ENCODE results near the gene RNLS. TPM values are rescaled to one million over a fixed set of nuclear protein-coding genes. Genes with fewer than 3 reads are reported as not detected.

Gene RNLS
- total and polyA plus RNA-seq, 2 of the 8 experiments (the other 6 are each of a cell fraction or from before 2014, with no cell fraction given), result 7.5 to 12.7 TPM

- CTCF ChIA-PET (ENCODE audit: partially characterized antibody), result interaction anchor here (0.6 to 1.3 kb wide), 2 partner anchors 12 to 49 kb away, joined by 3 read pairs; no protein-coding TSS in a partner anchor
- no peaks in the 10 kb centered on the region; a peak in 2 of 7 replicates for H3K27me3 ChIP-seq (replicated peaks in 1 of 4; ENCODE audit: control insufficient read depth in 3 of 4, extremely low read depth in 1 of 4, insufficient read depth in 3 of 4, low read length in 3 of 4)
- H2BK120ac ChIP-seq (replicated peaks; ENCODE audit: low read depth, low read length), result no peak overlapping the region
- DNase-seq (ENCODE audit: low read depth in 1 of 2, low spot score in 2 of 2), result no peak
- H3K14ac ChIP-seq (ENCODE audit: insufficient read length), result no peak overlapping the region
- H4K20me1 ChIP-seq (replicated peaks in 1 of 2; ENCODE audit: control insufficient read depth in 1 of 2, insufficient read depth in 2 of 2, low read length in 2 of 2), result no peaks in the 10 kb centered on the region
- H3K9ac ChIP-seq (replicated peaks in 1 of 4; ENCODE audit: extremely low read depth in 1 of 4, low read depth in 3 of 4, low read length in 3 of 4), result no peak overlapping the region
- no peak overlapping the region for H3K4ac ChIP-seq (replicated peaks; ENCODE audit: insufficient read length, low read depth, low read length)
- no peak overlapping the region for H3K56ac ChIP-seq (replicated peaks; ENCODE audit: insufficient read length, low read depth, low read length)
- H2AFZ ChIP-seq (ENCODE audit: low read length), result no peak overlapping the region
- no peak overlapping the region for H3K4me2 ChIP-seq (ENCODE audit: insufficient read depth in 1 of 2, low read depth in 2 of 2, low read length in 2 of 2)
- H3K23ac ChIP-seq (ENCODE audit: insufficient read length), result no peak overlapping the region
- no peak overlapping the region for H2BK5ac ChIP-seq (ENCODE audit: low read depth, low read length)
- no peak overlapping the region for H4K91ac ChIP-seq (replicated peaks; ENCODE audit: insufficient read length, low read length)
- POLR2A ChIA-PET (ENCODE audit: partially characterized antibody), result no interaction called here
- H3K79me2 ChIP-seq (ENCODE audit: control insufficient read depth in 1 of 2, insufficient read depth in 2 of 2, low read length in 2 of 2), result no peaks in the 10 kb centered on the region
- H3K27ac ChIP-seq (ENCODE audit: low read depth, low read length), result no peak overlapping the region
- H3K4me1 ChIP-seq (replicated peaks in 1 of 4; ENCODE audit: control insufficient read depth in 3 of 4, insufficient read depth in 4 of 4, low read length in 3 of 4), result no peaks in the 10 kb centered on the region
- H4K5ac ChIP-seq (ENCODE audit: insufficient read length, low read depth, low read length), result no peak overlapping the region
- H3K23me2 ChIP-seq (ENCODE audit: low read depth, low read length), result no peaks in the 10 kb centered on the region
- TF ChIP-seq SIX5 (IDR thresholded peaks at IDR 0.05; ENCODE audit: low read depth, low read length), result no peak
- TF ChIP-seq CHD2 (IDR thresholded peaks at IDR 0.05; ENCODE audit: low read length), result no peak
- TF ChIP-seq SP4 (IDR thresholded peaks at IDR 0.05; ENCODE audit: low read length), result no peak
- no peak overlapping the region for H2AK5ac ChIP-seq (ENCODE audit: low read depth, low read length)
- no peaks in the 10 kb centered on the region for H3K9me3 ChIP-seq (ENCODE audit: insufficient read depth in 2 of 2, low read depth in 1 of 2, low read length in 1 of 2)
- H3K79me1 ChIP-seq (ENCODE audit: low read depth, low read length), result no peaks in the 10 kb centered on the region
- FAIRE-seq, result no peak
- H3K36me3 ChIP-seq (ENCODE audit: control insufficient read depth in 2 of 4, insufficient read depth in 4 of 4, low read length in 3 of 4), result no peaks in the 10 kb centered on the region
- WGBS, 2 experiments (ENCODE audit: extremely low coverage in 1 of 2, insufficient coverage in 1 of 2, insufficient read length in 1 of 2, insufficient replicate concordance in 2 of 2, low coverage in 1 of 2, low lambda C conversion rate in 2 of 2, missing lambda C conversion rate in 1 of 2), result 90% methylated on average over 1 of the region's 1 CpG; no CpG with 5 or more reads in 1 of the 2 experiments
- H4K8ac ChIP-seq (ENCODE audit: extremely low read depth, insufficient read depth, low read length), result no peak overlapping the region
- H3K18ac ChIP-seq (ENCODE audit: extremely low read depth, low read length), result no peak overlapping the region
- no peak overlapping the region for H2BK12ac ChIP-seq (ENCODE audit: low read depth, low read length)
- H2BK20ac ChIP-seq (ENCODE audit: low read length), result no peak overlapping the region
- H3K4me3 ChIP-seq (ENCODE audit: extremely low read depth in 1 of 4, insufficient read depth in 2 of 4, low read depth in 3 of 4, low read length in 4 of 4), result no peak overlapping the region
- H2BK15ac ChIP-seq (ENCODE audit: low read length), result no peak overlapping the region
Measured at GRCh38 chr10:88463811-88464210, 119.3 kb downstream of the RNLS start.
